T follicular helper cell (primary cell): ENCODE data around the gene F12.
"Not testable (repeated sequence)": the region's sequence is repeated elsewhere in the genome, so short reads cannot be mapped to it uniquely, and the experiment has no call there.

Source experiments
- DNase-seq: peaks from one replicate; pipeline ENCODE4 v3.0.0-alpha.2; 2020; ENCODE audit warnings: low read depth

F12 gene

GRCh38 chr5:177388521-177389052 is 20.8 kb downstream of the F12 start:
- no peak for DNase-seq

GRCh38 chr5:177387405-177387804 is 22.0 kb downstream of the F12 start:
- no peak for DNase-seq

- no peak for DNase-seq
These were observed 22.8 kb downstream of the F12 start for GRCh38 chr5:177386542-177386941.

GRCh38 chr5:177385720-177386119 is 23.6 kb downstream of the F12 start:
- DNase-seq = no peak

- DNase-seq = no peak
These were observed 25.2 kb downstream of the F12 start, which contains the start of gene SLC34A1 for GRCh38 chr5:177384134-177384533. TSS of gene SLC34A1 (plus strand) at chr5:177384434. CDS start at chr5:177385742, 1,308 bp downstream.

GRCh38 chr5:177383181-177383580 is 26.2 kb downstream of the F12 start:
- no peak for DNase-seq

- no peak for DNase-seq
These were observed 26.8 kb downstream of the F12 start for GRCh38 chr5:177382423-177383029.

GRCh38 chr5:177380805-177381126 is 28.6 kb downstream of the F12 start:
- DNase-seq = no peak

GRCh38 chr5:177378884-177379883 is 30.2 kb downstream of the F12 start:
- DNase-seq = no peak

GRCh38 chr5:177377851-177378776 is 31.2 kb downstream of the F12 start:
- no peak for DNase-seq

GRCh38 chr5:177376107-177376506 is 33.3 kb downstream of the F12 start:
- DNase-seq = no peak

- not testable (repeated sequence) for DNase-seq
These were observed 33.8 kb downstream of the F12 start for GRCh38 chr5:177375516-177375915.

GRCh38 chr5:177374211-177374610 is 35.2 kb downstream of the F12 start:
- no peak for DNase-seq

- no peak for DNase-seq
These were observed 35.6 kb downstream of the F12 start for GRCh38 chr5:177373806-177374205.

- DNase-seq = no peak
These were observed 36.5 kb downstream of the F12 start for GRCh38 chr5:177372910-177373309.

- DNase-seq = no peak
These were observed 37.1 kb downstream of the F12 start for GRCh38 chr5:177372034-177372896.

GRCh38 chr5:177371120-177372033 is 38.0 kb downstream of the F12 start:
- DNase-seq = no peak

- DNase-seq = no peak
These were observed 38.8 kb downstream of the F12 start for GRCh38 chr5:177370488-177371119.
